HUES48 (cell line): ENCODE results near the gene SLIT1.

ENCODE experiments used
- H3K27ac ChIP-seq: one replicate; pipeline ENCODE4 v1.7.0; 2013; ENCODE audit warnings: low read depth, low read length, inconsistent platforms
- H3K27me3 ChIP-seq: 2 replicates; pipeline ENCODE4 v1.6.1; 2013; ENCODE audit warnings: mild to moderate bottlenecking, low read length; ENCODE audit not compliant: control insufficient read depth, insufficient read depth
- H3K36me3 ChIP-seq: 2 replicates; pipeline ENCODE4 v1.6.1; 2013; ENCODE audit warnings: low read length; ENCODE audit not compliant: control insufficient read depth, insufficient read depth
- H3K4me1 ChIP-seq: 2 replicates; pipeline ENCODE4 v1.6.1; 2013; ENCODE audit warnings: mild to moderate bottlenecking, low read length; ENCODE audit not compliant: control insufficient read depth, insufficient read depth
- H3K4me3 ChIP-seq: 2 replicates; pipeline ENCODE4 v1.5.1; 2013; ENCODE audit warnings: mild to moderate bottlenecking, low read depth, low read length
- H3K9ac ChIP-seq: 2 replicates; pipeline ENCODE4 v1.6.1; 2013; ENCODE audit warnings: mild to moderate bottlenecking, low read depth, low read length, moderate library complexity
- H3K9me3 ChIP-seq: 2 replicates; pipeline ENCODE4 v1.6.1; 2013; ENCODE audit warnings: low read length; ENCODE audit not compliant: control insufficient read depth, insufficient read depth

Gene SLIT1

DNA sequence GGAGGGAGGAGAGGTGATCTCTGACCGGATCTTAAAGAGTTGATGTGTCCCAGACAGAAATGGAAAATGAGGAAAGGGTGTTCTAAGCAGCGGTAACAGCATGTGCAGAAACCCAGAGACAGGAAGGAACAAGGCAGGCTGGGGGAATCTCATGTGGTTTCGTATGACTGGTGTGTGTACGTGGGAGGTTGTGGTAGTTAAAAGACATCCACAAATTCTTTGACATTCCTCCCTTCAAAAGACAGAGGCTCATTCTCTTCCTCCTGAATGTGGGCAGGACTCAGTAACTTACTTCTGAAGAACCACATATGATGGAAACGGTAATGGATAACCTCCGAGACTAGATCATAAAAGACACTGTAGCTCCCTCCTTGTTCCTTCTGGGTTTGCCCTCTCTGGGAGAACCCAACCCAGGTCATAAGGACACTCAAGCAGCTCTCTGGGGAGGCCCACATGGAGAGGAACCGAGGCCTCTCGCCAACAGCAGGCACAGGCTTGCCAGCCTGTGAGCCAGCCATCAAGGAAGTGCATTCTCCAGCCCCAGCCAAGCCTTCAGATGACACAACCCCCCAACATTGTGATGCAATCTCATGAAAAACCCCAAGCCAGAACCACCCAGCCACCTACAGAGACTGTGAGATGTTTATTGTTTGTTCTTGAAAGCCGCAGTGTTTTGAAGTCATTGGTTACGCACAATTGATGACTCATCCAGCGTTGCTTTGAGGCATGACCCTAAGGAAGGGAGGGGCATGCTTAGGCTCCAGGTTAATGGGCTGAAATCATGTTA is 116.0 kb downstream of the SLIT1 start:
- H3K4me1 ChIP-seq, result no peaks in the 10 kb centered on the region; the same call in 1 of the 2 replicates
- H3K27ac ChIP-seq, result no peak overlapping the region
- H3K9me3 ChIP-seq, result no peaks in the 10 kb centered on the region
- H3K27me3 ChIP-seq, result no peaks in the 10 kb centered on the region
- H3K4me3 ChIP-seq, result no peak overlapping the region
- H3K9ac ChIP-seq, result no peak overlapping the region
- H3K36me3 ChIP-seq, result no peaks in the 10 kb centered on the region

DNA sequence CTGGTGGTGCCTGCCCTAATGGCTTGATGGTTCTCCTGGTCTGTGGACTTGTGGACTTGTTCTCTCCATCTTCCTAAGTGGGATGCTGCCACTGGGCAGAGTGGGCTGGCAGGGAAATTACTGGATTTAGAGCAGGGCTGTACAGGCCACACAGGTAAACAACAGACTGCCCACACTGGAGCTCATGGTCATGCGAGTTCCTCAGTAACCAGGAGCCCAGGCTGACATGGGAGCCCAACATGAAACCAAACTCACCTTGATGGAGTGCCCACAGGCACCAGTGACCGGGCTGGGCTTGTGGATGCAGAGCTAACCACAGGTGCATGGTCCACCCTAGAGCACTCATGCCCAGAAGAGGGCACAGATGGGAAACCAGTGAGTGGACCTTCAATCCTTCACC is 116.7 kb downstream of the SLIT1 start:
- Histone ChIP-seq H3K27ac (no peak overlapping the region), H3K36me3 (no peaks in the 10 kb centered on the region), H3K27me3 (no peaks in the 10 kb centered on the region)

DNA sequence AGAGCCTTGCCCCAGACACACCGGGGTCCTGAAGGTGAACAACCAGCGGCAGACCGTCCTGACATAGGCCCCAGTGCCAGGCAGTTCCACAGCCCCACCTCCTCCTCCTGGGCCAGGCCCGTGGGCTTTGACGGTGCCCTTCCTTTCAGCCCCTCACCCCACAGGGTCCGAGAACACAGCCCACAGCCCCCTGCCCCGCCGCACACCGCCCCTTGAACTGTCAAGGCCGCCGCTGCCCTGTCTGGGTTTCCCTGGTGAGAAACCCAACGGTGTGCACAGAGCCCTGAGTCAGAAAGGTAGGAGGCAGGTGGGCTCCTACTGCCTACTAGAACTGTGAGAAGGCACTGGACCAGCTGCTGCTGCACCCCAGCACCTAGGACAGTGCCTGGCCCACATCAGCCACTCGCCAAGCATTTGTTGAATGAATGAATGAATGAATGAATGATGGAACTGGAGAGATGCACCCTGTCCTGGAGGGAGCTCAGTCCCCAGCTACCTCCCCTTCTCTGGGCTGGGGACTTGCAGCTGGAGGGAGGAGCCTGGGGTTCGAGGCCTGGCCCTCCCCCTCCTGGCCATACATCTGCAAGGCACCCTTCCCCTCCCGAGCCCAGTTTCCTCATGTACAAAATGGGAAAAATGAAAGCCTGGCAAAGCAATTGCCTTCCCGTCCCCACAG is 117.9 kb downstream of the SLIT1 start:
- H3K4me3 ChIP-seq, result no peak overlapping the region
- H3K4me1 ChIP-seq, result no peaks in the 10 kb centered on the region; the same call in 1 of the 2 replicates
- no peaks in the 10 kb centered on the region for H3K27me3 ChIP-seq
- no peaks in the 10 kb centered on the region for H3K36me3 ChIP-seq
- H3K9ac ChIP-seq, result no peak overlapping the region
- H3K9me3 ChIP-seq, result no peaks in the 10 kb centered on the region
- no peak overlapping the region for H3K27ac ChIP-seq

More for the DNA sequence above, 116.7 kb downstream of the SLIT1 start:
- H3K9ac ChIP-seq, result no peak overlapping the region
- H3K4me3 ChIP-seq, result no peak overlapping the region
- no peaks in the 10 kb centered on the region; the same call in 1 of the 2 replicates for H3K4me1 ChIP-seq
- no peaks in the 10 kb centered on the region for H3K9me3 ChIP-seq

DNA sequence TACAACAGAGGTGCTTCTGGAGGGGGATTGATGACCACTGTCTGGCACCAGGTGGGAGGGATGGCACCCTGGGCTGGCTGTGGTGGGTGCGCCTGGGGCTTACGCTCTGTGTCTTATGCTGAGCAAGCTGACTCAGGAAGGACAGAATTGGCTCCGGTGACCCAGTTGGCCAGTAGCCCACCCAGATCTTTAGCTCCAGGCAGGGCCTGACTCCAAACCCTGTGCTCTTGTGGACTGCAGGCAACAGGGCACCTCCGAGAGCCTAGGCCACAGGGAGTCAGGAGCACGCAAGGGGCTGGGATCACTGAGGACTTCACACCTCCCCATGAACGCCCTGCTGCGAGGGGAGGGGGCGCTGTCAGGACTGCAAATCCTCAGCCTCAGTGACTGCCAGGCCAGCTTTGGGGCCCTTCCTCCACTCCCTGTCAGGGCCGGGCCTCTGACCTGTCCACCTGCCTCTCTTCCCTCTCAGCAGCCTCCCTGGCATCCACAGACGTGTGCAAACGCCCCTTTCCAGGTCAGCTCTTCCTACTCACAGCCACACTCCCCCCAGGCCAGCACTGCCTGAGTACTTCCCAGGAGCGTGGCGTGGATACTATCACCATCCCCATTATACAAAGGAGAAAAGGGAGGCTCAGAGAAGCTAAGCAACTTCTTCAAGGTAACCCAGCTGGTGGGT is 118.7 kb downstream of the SLIT1 start:
- no peak overlapping the region for H3K4me3 ChIP-seq
- H3K9ac ChIP-seq, result no peak overlapping the region
- H3K4me1 ChIP-seq, result no peaks in the 10 kb centered on the region; the same call in 1 of the 2 replicates
- H3K27ac ChIP-seq, result no peak overlapping the region
- H3K27me3 ChIP-seq, result no peaks in the 10 kb centered on the region
- H3K9me3 ChIP-seq, result no peaks in the 10 kb centered on the region
- no peaks in the 10 kb centered on the region for H3K36me3 ChIP-seq

DNA sequence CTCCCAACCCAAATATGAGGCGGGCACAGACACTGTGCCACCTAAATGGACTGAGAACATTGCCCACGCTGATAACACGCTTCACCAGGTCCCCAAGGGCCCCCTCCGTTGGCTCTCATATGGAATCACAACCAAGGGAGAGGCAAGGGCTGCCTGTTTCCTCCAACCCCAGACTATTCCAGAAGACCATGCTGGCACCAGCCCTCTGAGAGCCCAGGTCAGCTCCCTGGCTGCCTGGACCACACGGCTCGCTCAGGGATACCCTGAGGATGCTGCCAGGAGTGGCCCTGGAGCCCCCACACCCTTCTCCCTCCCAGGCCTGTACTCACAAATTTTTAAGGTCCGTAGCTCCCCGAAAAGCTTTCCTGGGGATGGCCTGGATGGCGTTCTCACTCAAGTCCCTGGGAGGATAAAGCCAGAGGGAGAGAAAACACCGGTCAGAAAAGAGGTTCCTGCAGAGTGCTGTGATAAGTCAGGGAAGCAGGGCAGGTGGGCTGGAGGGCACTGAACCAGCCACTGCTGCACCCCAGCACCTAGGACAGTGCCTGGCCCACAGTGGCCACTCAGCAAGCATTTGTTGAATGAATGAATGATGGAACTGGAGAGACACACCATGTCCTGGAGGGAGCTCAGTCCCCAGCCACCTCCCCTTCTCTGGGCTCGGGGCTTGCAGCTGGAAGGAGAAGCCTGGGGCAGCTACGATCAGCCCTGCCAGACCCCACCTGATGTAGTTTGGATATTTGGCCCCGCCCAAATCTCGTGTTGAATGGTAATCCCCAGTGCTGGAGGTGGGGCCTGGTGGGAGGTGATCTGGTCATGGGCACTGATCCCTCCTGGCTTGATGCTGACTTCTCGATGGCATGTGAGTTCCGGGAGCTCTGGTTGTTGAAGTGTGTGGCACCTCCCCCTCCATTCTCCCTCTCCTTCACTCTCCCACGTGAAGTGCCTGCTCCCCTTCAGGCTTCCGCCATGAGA is 119.8 kb downstream of the SLIT1 start:
- no peak overlapping the region for H3K9ac ChIP-seq
- no peaks in the 10 kb centered on the region; the same call in 1 of the 2 replicates for H3K4me1 ChIP-seq
- no peaks in the 10 kb centered on the region for H3K27me3 ChIP-seq
- no peaks in the 10 kb centered on the region for H3K36me3 ChIP-seq
- H3K27ac ChIP-seq, result no peak overlapping the region
- H3K9me3 ChIP-seq, result no peaks in the 10 kb centered on the region
- no peak overlapping the region for H3K4me3 ChIP-seq

DNA sequence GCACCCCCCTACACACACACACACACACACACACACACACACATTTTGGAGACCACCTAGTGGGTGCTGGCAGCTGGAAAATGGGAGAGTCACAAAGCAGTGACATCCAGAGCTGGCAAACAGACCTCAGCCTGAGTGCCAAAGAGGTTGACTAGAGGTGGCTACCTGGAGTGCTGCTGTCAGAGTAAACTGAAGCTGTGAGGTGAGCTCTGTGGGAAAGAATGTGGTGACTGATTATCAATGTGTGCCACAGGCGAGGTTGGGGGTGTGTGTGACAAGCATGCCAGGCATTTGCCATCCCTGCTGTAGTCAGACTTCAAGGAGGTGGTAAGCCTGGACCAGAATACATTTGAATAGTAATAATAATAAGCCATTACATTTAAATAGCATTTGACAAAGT is 120.6 kb downstream of the SLIT1 start:
- no peaks in the 10 kb centered on the region for H3K36me3 ChIP-seq
- H3K9me3 ChIP-seq, result no peaks in the 10 kb centered on the region
- no peak overlapping the region for H3K9ac ChIP-seq
- no peak overlapping the region for H3K4me3 ChIP-seq
- H3K4me1 ChIP-seq, result no peaks in the 10 kb centered on the region; the same call in 1 of the 2 replicates
- H3K27ac ChIP-seq, result no peak overlapping the region
- H3K27me3 ChIP-seq, result no peaks in the 10 kb centered on the region

DNA sequence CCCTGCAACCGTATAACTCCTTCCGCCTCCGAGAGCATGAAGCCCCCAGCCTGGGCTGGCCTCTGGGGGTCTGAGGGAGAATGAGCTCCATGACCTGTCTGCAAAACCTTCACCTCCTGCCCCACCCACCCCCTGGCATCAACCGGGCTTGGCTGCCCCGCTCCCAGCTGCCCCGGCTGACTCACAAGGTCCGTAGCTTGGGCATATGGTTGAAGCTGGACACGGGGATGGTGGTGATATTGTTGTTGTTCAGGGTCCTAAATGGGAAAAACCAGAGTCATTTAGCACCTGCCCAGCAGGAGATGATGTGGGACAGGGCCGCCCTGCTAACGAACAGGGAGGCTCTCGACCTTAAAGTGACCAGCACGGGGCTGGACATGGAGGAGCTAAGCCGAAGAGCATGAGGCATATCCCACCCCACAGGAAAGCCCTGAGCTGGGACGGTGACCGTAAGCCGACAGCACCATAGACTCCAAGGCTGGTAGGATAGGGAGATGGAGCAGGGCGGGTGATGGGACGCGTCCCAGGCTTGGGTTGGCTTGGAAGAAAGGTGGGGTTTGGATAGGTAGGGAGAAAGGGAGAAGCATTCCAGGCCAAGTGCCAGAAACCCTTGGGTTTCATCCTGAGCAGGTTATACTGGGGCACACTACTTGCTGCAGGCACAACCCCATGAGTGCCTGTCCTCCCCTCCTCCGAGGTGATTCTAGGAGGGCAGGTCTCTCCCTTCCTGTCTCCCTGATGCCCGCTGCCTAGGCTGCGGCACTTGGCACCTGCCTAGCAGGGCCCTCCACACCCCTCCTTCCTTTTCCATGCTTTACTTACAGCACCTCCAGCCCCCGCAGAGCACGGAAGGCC is 121.5 kb downstream of the SLIT1 start:
- H3K9me3 ChIP-seq, result no peaks in the 10 kb centered on the region
- no peak overlapping the region for H3K27ac ChIP-seq
- no peaks in the 10 kb centered on the region for H3K27me3 ChIP-seq
- no peak overlapping the region for H3K9ac ChIP-seq
- H3K4me1 ChIP-seq, result no peaks in the 10 kb centered on the region; the same call in 1 of the 2 replicates
- no peak overlapping the region for H3K4me3 ChIP-seq
- no peaks in the 10 kb centered on the region for H3K36me3 ChIP-seq

DNA sequence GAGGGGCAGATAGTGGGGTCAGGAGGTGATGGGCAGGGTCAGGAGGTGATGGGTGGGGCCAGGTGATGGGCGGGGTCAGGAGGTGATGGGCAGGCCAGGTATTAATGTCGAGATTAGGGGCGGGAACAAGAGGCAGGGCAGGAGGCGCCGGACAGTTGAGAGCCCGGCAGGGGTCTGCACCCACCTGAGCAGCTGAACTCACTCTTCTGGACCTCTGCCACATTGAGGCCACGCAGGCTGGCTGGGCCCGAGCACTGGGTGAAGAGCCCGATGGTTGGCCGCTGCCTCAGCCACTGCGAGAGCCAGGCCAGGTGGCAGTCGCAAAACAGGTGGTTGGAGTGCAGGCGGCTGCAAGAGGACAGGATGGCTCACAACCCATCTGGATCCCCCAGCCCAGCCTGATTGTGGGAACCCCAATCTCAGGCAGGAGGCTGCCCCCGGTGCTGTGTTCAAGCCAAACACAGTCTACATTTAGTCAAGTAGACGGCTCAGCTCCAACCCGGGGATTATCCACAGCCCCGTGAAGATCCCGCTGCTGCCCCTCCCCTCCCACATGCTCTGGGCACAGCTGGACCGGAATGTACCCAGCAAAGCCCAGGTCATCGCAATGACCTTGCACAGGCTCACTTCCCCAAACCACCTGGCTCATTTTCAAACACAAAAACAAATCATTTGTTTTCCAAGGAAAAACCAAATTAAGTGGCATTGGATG is 122.3 kb downstream of the SLIT1 start:
- no peaks in the 10 kb centered on the region for H3K27me3 ChIP-seq
- no peak overlapping the region for H3K4me3 ChIP-seq
- no peak overlapping the region for H3K9ac ChIP-seq
- no peaks in the 10 kb centered on the region for H3K36me3 ChIP-seq
- no peaks in the 10 kb centered on the region for H3K9me3 ChIP-seq
- H3K27ac ChIP-seq, result no peak overlapping the region
- H3K4me1 ChIP-seq, result no peaks in the 10 kb centered on the region; the same call in 1 of the 2 replicates

DNA sequence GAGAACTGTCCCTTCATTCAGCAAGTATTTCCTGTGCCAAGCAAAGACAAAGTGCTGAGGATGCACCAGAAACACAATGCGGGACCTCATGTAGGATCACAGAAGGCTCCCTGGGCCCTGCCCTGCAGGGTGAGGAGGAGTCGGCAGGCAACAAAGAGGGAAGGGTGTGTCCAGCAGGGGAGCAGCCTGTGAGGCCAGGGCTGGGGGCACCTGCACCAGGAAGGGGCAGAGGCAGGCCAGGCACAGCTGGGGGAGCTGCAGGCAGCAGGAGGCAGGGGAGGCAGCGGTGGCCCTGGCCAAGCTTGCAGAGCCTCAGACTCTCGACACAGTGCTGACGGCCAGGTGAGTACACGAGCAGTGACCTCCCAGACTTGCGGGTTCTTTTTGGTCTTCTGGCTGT is 123.3 kb downstream of the SLIT1 start:
- no peak overlapping the region for H3K9ac ChIP-seq
- no peak overlapping the region for H3K27ac ChIP-seq
- no peaks in the 10 kb centered on the region; the same call in 1 of the 2 replicates for H3K4me1 ChIP-seq
- no peaks in the 10 kb centered on the region for H3K9me3 ChIP-seq
- no peak overlapping the region for H3K4me3 ChIP-seq
- no peaks in the 10 kb centered on the region for H3K36me3 ChIP-seq
- H3K27me3 ChIP-seq, result no peaks in the 10 kb centered on the region
